Mesenchymal stem cell (in vitro differentiated cells and primary cell): ENCODE results near the gene EPB41. TPM values are rescaled to one million over a fixed set of nuclear protein-coding genes. Genes with fewer than 3 reads are reported as not detected.

Experiments used
- DNase-seq: peaks from one replicate; pipeline ENCODE4 v3.0.0-alpha.2; 2013
- H2AFZ ChIP-seq: one replicate; pipeline ENCODE4 v1.6.1; 2013; ENCODE audit warnings: low read depth, mild to moderate bottlenecking, control low read depth, inconsistent platforms, low read length, moderate library complexity
- H2AK5ac ChIP-seq: 2 replicates; pipeline ENCODE4 v1.6.1; 2013; ENCODE audit warnings: low read length, moderate library complexity, mild to moderate bottlenecking, inconsistent platforms; ENCODE audit not compliant: severe bottlenecking
- H2BK120ac ChIP-seq: one replicate; pipeline ENCODE4 v1.6.1; 2013; ENCODE audit warnings: low read depth, mild to moderate bottlenecking, inconsistent platforms, low read length, moderate library complexity
- H2BK12ac ChIP-seq, 2 experiments: one replicate each; pipeline ENCODE4 v1.6.1; 2013; ENCODE audit warnings: inconsistent platforms in 2 of 2, low read length in 2 of 2, mild to moderate bottlenecking in 2 of 2, moderate library complexity in 2 of 2, control low read depth in 1 of 2
- H2BK15ac ChIP-seq: one replicate; pipeline ENCODE4 v1.6.1; 2013; ENCODE audit warnings: mild to moderate bottlenecking, low read depth, inconsistent platforms; ENCODE audit not compliant: poor library complexity, severe bottlenecking
- H2BK5ac ChIP-seq: 2 replicates; pipeline ENCODE4 v1.6.1; 2013; ENCODE audit warnings: low read depth, mild to moderate bottlenecking, low read length, control low read depth, inconsistent platforms; ENCODE audit not compliant: poor library complexity, severe bottlenecking
- H3K14ac ChIP-seq, 2 experiments: one replicate each; pipeline ENCODE4 v1.6.1; 2013; ENCODE audit warnings: inconsistent platforms in 2 of 2, low read length in 2 of 2, control low read depth in 1 of 2, mild to moderate bottlenecking in 1 of 2, moderate library complexity in 1 of 2
- H3K18ac ChIP-seq, 2 experiments: one replicate each; pipeline ENCODE4 v1.6.1; 2013; ENCODE audit warnings: inconsistent platforms in 2 of 2, low read length in 2 of 2, control low read depth in 1 of 2, low read depth in 1 of 2, mild to moderate bottlenecking in 1 of 2
- H3K23ac ChIP-seq, 2 experiments: one replicate each; pipeline ENCODE4 v1.6.1; 2013; ENCODE audit warnings: inconsistent platforms in 2 of 2, low read length in 2 of 2, mild to moderate bottlenecking in 2 of 2, moderate library complexity in 2 of 2, control low read depth in 1 of 2
- H3K27ac ChIP-seq: 2 replicates; pipeline ENCODE4 v1.5.1; 2013; ENCODE audit warnings: mild to moderate bottlenecking, moderate library complexity, low read length, control low read depth, inconsistent platforms; ENCODE audit not compliant: poor library complexity, severe bottlenecking
- H3K27me3 ChIP-seq, 2 experiments: 2 replicates each; pipeline versions ENCODE4 v1.6.1 to v1.7.0; 2013; ENCODE audit warnings: low read length in 2 of 2, mild to moderate bottlenecking in 2 of 2, moderate library complexity in 2 of 2, control low read depth in 1 of 2, inconsistent platforms in 1 of 2; ENCODE audit not compliant: control insufficient read depth in 1 of 2, insufficient read depth in 1 of 2
- H3K36me3 ChIP-seq, 2 experiments: 2 replicates each; pipeline versions ENCODE4 v1.6.1 to v1.7.0; 2013; ENCODE audit warnings: low read length in 2 of 2, control low read depth in 1 of 2, inconsistent platforms in 1 of 2, low read depth in 1 of 2, mild to moderate bottlenecking in 1 of 2; ENCODE audit not compliant: insufficient read depth in 2 of 2, control insufficient read depth in 1 of 2
- H3K4ac ChIP-seq, 2 experiments: one replicate each; pipeline ENCODE4 v1.6.1; 2013; ENCODE audit warnings: inconsistent platforms in 2 of 2, low read length in 2 of 2, mild to moderate bottlenecking in 2 of 2, moderate library complexity in 2 of 2, control low read depth in 1 of 2, low read depth in 1 of 2
- H3K4me1 ChIP-seq: 2 replicates; pipeline ENCODE4 v1.6.1; 2013; ENCODE audit warnings: low read depth, low read length, control low read depth; ENCODE audit not compliant: control insufficient read depth, insufficient read depth
- H3K4me2 ChIP-seq: 2 replicates; pipeline ENCODE4 v1.6.1; 2013; ENCODE audit warnings: low read length, mild to moderate bottlenecking, inconsistent platforms; ENCODE audit not compliant: poor library complexity, severe bottlenecking
- H3K4me3 ChIP-seq, 2 experiments: 2 replicates each; pipeline versions ENCODE4 v1.5.1 to v1.7.0; 2013; ENCODE audit warnings: low read length in 2 of 2, mild to moderate bottlenecking in 2 of 2, control low read depth in 1 of 2, low read depth in 1 of 2; ENCODE audit not compliant: insufficient read depth in 1 of 2
- H3K79me1 ChIP-seq: replicated peaks from 2 replicates; pipeline ENCODE4 v1.6.1; 2013; ENCODE audit warnings: mild to moderate bottlenecking, control low read depth, low read length, inconsistent platforms; ENCODE audit not compliant: poor library complexity, severe bottlenecking
- H3K9ac ChIP-seq: 2 replicates; pipeline ENCODE4 v1.7.0; 2013; ENCODE audit warnings: mild to moderate bottlenecking, low read length, moderate library complexity
- H3K9me3 ChIP-seq: 2 replicates; pipeline ENCODE4 v1.7.0; 2013; ENCODE audit warnings: mild to moderate bottlenecking, low read length; ENCODE audit not compliant: control insufficient read depth
- H4K8ac ChIP-seq: one replicate; pipeline ENCODE4 v1.6.1; 2013; ENCODE audit warnings: inconsistent platforms, mild to moderate bottlenecking, low read length, moderate library complexity
- H4K91ac ChIP-seq: one replicate; pipeline ENCODE4 v1.6.1; 2013; ENCODE audit warnings: mild to moderate bottlenecking, low read length, inconsistent platforms
- WGBS: methylation state at CpG from one replicate; pipeline ENCODE4 v1.1.7; 2013; ENCODE audit warnings: mixed read lengths; 5-methylcytosine and 5-hydroxymethylcytosine counted together
- small RNA-seq: library from polyadenylated mRNA; stranded (forward); fragments of <200 nt; extraction: miRNeasy Mini kit (QIAGEN cat#:217004); gene quantifications from one replicate; pipeline ENCODE3, GENCODE V24; 2013; ENCODE audit warnings: low read depth

EPB41 gene

DNA sequence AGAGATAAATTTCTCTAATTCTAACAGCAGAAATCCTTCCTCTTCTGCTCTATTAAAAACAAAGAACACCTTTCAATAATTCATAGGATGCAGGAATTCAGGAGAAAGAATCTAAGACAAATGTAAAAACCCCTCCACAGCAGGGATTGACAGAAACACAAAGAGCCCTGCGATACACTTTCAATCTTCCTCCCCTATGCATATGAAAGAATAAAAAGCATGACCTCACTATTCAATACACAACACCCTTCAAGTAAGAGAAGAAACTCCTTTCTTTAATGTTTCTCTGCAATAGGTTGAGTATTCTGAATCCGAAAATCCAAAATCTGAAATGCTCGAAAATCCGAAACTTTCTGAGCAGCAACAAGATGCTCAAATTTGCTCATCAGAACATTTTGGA lies 250.2 kb downstream of the EPB41 start:
- Histone ChIP-seq H4K91ac (no peak overlapping the region), H3K18ac (no peak overlapping the region), H3K79me1 (peaks cover 3% of the 10 kb centered on the region), H2BK15ac (no peak overlapping the region), H3K23ac (no peak overlapping the region), H3K27ac (no peak overlapping the region), H3K14ac (no peak overlapping the region), H3K4ac (no peak overlapping the region), H3K4me1 (peaks cover 8% of the 10 kb centered on the region), H4K8ac (no peak overlapping the region), H3K9me3 (no peaks in the 10 kb centered on the region), H2BK12ac (no peak overlapping the region), H2BK120ac (no peak overlapping the region), H3K4me2 (no peak overlapping the region), H3K4me3 (no peak overlapping the region), H3K36me3 (peaks cover 14 to 86% of the 10 kb centered on the region in 2 experiments), H2BK5ac (no peak overlapping the region), H3K27me3 (no peaks in the 10 kb centered on the region), H3K9ac (no peak overlapping the region), H2AK5ac (no peak overlapping the region), H2AFZ (no peak overlapping the region)
- 93% methylated on average over 4 of the region's 4 CpGs for WGBS
- no peak for DNase-seq

DNA sequence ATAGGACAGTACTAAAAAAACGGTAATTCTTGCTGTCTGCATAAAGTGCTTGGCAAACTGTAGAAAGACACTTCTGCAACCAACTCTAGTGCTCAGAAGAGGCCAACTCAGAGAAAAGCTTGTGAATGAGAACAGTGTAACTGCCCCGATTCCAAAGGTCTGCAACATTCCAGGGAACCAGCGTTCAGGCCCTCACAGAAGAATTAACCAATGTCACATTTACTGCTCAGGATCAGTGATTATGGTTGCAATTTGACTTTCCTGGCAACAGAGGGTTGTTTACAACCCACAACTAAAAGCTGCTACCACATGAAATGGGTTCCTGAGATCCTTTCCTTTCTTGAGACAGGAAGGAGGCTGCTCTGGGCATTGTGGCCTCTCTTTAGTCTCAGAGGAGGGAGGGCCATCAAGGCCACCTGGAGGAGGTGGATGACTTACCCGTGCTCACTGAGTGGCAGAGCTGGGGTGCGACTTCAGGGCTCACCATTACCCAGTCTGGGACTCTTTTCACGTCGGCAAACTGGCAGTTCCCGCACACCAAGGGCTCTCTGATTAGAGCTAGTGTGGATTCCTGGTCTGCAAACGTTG lies 252.0 kb downstream of the EPB41 start:
- Histone ChIP-seq H3K9ac (no peak overlapping the region), H2AFZ (no peak overlapping the region), H3K27ac (no peak overlapping the region), H3K27me3 (no peaks in the 10 kb centered on the region), H3K14ac (no peak overlapping the region), H2BK15ac (no peak overlapping the region), H4K8ac (no peak overlapping the region), H4K91ac (no peak overlapping the region), H2BK120ac (no peak overlapping the region), H3K9me3 (no peaks in the 10 kb centered on the region), H2AK5ac (no peak overlapping the region), H3K4me1 (peaks cover 8% of the 10 kb centered on the region), H3K4ac (no peak overlapping the region), H3K23ac (no peak overlapping the region), H3K79me1 (no peaks in the 10 kb centered on the region), H3K18ac (no peak overlapping the region), H3K4me2 (no peak overlapping the region), H3K36me3 (peaks cover 11 to 72% of the 10 kb centered on the region in 2 experiments), H3K4me3 (no peak overlapping the region), H2BK5ac (no peak overlapping the region), H2BK12ac (no peak overlapping the region)
- no peak for DNase-seq
- 86% methylated on average over 9 of the region's 9 CpGs for WGBS

DNA sequence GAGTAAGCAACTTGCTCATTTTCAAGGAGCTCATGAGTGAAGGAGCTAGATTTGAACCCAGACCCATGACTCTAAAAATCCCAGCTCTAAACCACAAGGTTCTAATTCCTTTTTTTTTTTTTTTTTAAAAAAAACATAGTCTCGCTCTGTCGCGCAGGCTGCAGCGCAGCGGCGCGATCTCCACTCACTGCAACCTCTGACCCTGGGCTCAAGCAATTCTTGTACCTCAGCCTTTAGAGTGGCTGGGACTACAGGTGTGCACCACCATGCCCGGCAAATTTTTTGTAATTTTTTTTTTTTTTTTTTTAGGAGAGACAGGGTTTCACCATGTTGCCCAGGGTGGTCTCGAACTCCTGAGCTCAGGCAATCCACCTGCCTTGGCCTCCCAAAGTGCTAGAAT lies 253.5 kb downstream of the EPB41 start:
- Histone ChIP-seq H3K9me3 (no peaks in the 10 kb centered on the region), H3K18ac (no peak overlapping the region), H3K27me3 (no peaks in the 10 kb centered on the region), H2BK120ac (no peak overlapping the region), H3K4me1 (peaks cover 7% of the 10 kb centered on the region), H2BK15ac (no peak overlapping the region), H2BK5ac (no peak overlapping the region), H3K4me3 (no peak overlapping the region), H3K27ac (no peak overlapping the region), H3K9ac (no peak overlapping the region), H3K14ac (no peak overlapping the region), H3K4ac (no peak overlapping the region), H3K4me2 (no peak overlapping the region), H4K8ac (no peak overlapping the region), H2AFZ (no peak overlapping the region), H2AK5ac (no peak overlapping the region), H2BK12ac (no peak overlapping the region), H3K23ac (no peak overlapping the region), H3K36me3 (peaks cover 14 to 66% of the 10 kb centered on the region in 2 experiments), H4K91ac (no peak overlapping the region), H3K79me1 (no peaks in the 10 kb centered on the region)
- 100% methylated on average over 2 of the region's 9 CpGs for WGBS
- DNase-seq: no peak

Small RNAs within 50 kb of the gene (small RNA-seq; reads per million reads assigned to genes)
- gene RF00017 (not detected), gene RF00019 (not detected)
